Measurements from ENCODE around the gene NDOR1. TPM values are rescaled to one million over a fixed set of nuclear protein-coding genes. Genes with fewer than 3 reads are reported as not detected.
A peak's percentile ranks its signal among the peaks of the same experiment; 100 is the strongest.

The NDOR1 gene
- total and polyA plus RNA-seq, 2 donors (not counting 3 experiments of a cell fraction or from before 2014, with no cell fraction given) = 13.5 to 26.7 TPM

DNA sequence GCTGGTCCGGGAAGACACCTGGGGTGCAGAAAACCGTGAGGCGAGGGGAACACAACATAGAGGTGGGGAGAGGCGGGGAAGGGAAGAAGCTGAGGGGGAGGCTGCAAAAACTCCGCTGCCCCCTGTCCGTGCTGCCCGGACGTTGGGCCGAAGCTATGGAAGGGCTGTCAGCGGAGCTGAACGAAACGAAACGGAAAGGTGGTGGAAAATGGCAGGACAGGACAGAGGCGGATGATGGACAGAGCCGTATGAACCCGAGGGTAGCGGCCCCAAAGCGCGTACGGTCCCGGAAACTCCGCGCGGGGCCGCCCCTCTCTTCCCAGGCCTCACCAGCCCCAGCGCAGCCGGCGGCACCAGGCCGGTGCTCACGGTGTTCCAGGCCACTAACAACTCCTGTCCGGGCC lies 17.4 kb upstream of the NDOR1 start:
- intact Hi-C loops (cut with micrococcal nuclease) = loop anchor here (2.0 kb wide), 1 partner anchor 17 kb away; the partner anchor contains the start of genes NDOR1 and TMEM203
- BruUV-seq (replicated peaks) = TSS peak; percentile 66
- ChIA-PET POLR2A (interaction anchor here (1.3 kb wide), 1 partner anchor 52 kb away, joined by 7 read pairs; no protein-coding TSS in a partner anchor), CTCF (interaction anchor here (0.9 to 3.1 kb wide), 8 partner anchors 11 to 159 kb away, joined by 3 to 30 read pairs (median 4); partner anchors contain the start of gene RNF224)
- Histone ChIP-seq H3K9ac (replicated peaks; ENCODE audit: extremely low read depth, insufficient read depth, low read length) (peak overlapping the region; percentile 61), H3K36me3 (ENCODE audit: control insufficient read depth in 2 of 2, extremely low read depth in 1 of 2, insufficient read depth in 2 of 2, low read length in 2 of 2) (peaks cover 0 to 37% of the 10 kb centered on the region in 2 experiments), H3K4me1 (ENCODE audit: control insufficient read depth, extremely low read depth, insufficient read depth, low read length) (peaks cover 17% of the 10 kb centered on the region), H3K4me2 (ENCODE audit: insufficient read depth, low read length) (peak overlapping the region; percentile 62), H3K9me1 (replicated peaks; ENCODE audit: control insufficient read depth, extremely low read depth, insufficient read depth, low read length) (no peaks in the 10 kb centered on the region), H3K4me3 (replicated peaks in 1 of 3; ENCODE audit: insufficient read depth in 1 of 3, low read depth in 1 of 3, low read length in 3 of 3) (peak overlapping the region; percentile 57 to 86 (median 64)), H3K27me3 (ENCODE audit: control insufficient read depth in 2 of 2, insufficient read depth in 2 of 2, low read length in 2 of 2) (no peaks in the 10 kb centered on the region), H3K9me3 (replicated peaks; ENCODE audit: control insufficient read depth, insufficient read depth, low read length) (no peaks in the 10 kb centered on the region), H3K79me2 (ENCODE audit: control insufficient read depth, insufficient read depth, low read length) (peaks cover 33% of the 10 kb centered on the region), H4K20me1 (replicated peaks; ENCODE audit: control insufficient read depth, extremely low read depth, insufficient read depth, low read length) (no peaks in the 10 kb centered on the region), H2AFZ (ENCODE audit: low read depth, low read length) (peak overlapping the region; percentile 73), H3K27ac (ENCODE audit: insufficient read depth, low read depth, low read length) (no peak overlapping the region)
- dilution Hi-C loops (cut with MboI; ENCODE audit: extremely low pct_ligation_motif_present, low sequenced_read_pairs) = no loop called here
- DNase-seq (ENCODE audit: low read depth, low spot score) (no peak), FAIRE-seq (no peak)
- TF ChIP-seq, protein P1, sequence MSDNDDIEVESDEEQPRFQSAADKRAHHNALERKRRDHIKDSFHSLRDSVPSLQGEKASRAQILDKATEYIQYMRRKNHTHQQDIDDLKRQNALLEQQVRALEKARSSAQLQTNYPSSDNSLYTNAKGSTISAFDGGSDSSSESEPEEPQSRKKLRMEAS (IDR thresholded peaks at IDR 0.05; ENCODE audit: insufficient read depth, insufficient read length) = no peak
- TF ChIP-seq POLR2A (IDR thresholded peaks at IDR 0.05; ENCODE audit: low read depth, low read length) = no peak
- TF ChIP-seq FOS (IDR thresholded peaks at IDR 0.05; ENCODE audit: borderline replicate concordance, insufficient read depth, low read length) = no peak
- TF ChIP-seq JUN (IDR thresholded peaks at IDR 0.05; ENCODE audit: borderline replicate concordance, insufficient read depth, insufficient read length, low read depth) = no peak
- no peak for TF ChIP-seq MYC (IDR thresholded peaks at IDR 0.05; ENCODE audit: low read depth, low read length)
- no peak for TF ChIP-seq GATA2 (IDR thresholded peaks at IDR 0.05; ENCODE audit: insufficient read depth, insufficient read length, low read depth, low read length)
- TF ChIP-seq, protein P2, sequence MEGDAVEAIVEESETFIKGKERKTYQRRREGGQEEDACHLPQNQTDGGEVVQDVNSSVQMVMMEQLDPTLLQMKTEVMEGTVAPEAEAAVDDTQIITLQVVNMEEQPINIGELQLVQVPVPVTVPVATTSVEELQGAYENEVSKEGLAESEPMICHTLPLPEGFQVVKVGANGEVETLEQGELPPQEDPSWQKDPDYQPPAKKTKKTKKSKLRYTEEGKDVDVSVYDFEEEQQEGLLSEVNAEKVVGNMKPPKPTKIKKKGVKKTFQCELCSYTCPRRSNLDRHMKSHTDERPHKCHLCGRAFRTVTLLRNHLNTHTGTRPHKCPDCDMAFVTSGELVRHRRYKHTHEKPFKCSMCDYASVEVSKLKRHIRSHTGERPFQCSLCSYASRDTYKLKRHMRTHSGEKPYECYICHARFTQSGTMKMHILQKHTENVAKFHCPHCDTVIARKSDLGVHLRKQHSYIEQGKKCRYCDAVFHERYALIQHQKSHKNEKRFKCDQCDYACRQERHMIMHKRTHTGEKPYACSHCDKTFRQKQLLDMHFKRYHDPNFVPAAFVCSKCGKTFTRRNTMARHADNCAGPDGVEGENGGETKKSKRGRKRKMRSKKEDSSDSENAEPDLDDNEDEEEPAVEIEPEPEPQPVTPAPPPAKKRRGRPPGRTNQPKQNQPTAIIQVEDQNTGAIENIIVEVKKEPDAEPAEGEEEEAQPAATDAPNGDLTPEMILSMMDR (IDR thresholded peaks at IDR 0.05; ENCODE audit: extremely low read depth in 1 of 2, insufficient read depth in 1 of 2, low read depth in 1 of 2, low read length in 2 of 2) = no peak
- no peak for TF ChIP-seq EZH2 (IDR thresholded peaks at IDR 0.05; ENCODE audit: borderline replicate concordance, low read depth, low read length, severe bottlenecking)
- no peak for TF ChIP-seq POLR2AphosphoS5 (IDR thresholded peaks at IDR 0.05; ENCODE audit: insufficient read depth, low read depth, low read length)

All from endothelial cell of umbilical vein (primary cell).